Adrenal gland (tissue), 5 donors: Measurements from ENCODE around the gene ABCG1.

ENCODE experiments used
- CTCF ChIP-seq, 6 experiments: fragments of 450-650 bp in 4 of 6; fragments of 200-600 bp in 2 of 6; sonication (generic) in 1 of 6; IDR thresholded peaks; 1 replicate in 5 of 6; 2 replicates in 1 of 6; pipeline versions ENCODE4 v1.5.1 to v1.8.0; 2016 to 2021; ENCODE audit warnings: antibody characterized with exemption in 6 of 6, mild to moderate bottlenecking in 2 of 6, moderate library complexity in 1 of 6
- POLR2A ChIP-seq, 2 donors: fragments of 450-650 bp; IDR thresholded peaks; one replicate each; pipeline ENCODE4 v1.6.1; 2017; ENCODE audit warnings: antibody characterized with exemption in 2 of 2, mild to moderate bottlenecking in 2 of 2, moderate library complexity in 1 of 2
- donor health status: DM: no; HTN: no; CAD: no.

DNA sequence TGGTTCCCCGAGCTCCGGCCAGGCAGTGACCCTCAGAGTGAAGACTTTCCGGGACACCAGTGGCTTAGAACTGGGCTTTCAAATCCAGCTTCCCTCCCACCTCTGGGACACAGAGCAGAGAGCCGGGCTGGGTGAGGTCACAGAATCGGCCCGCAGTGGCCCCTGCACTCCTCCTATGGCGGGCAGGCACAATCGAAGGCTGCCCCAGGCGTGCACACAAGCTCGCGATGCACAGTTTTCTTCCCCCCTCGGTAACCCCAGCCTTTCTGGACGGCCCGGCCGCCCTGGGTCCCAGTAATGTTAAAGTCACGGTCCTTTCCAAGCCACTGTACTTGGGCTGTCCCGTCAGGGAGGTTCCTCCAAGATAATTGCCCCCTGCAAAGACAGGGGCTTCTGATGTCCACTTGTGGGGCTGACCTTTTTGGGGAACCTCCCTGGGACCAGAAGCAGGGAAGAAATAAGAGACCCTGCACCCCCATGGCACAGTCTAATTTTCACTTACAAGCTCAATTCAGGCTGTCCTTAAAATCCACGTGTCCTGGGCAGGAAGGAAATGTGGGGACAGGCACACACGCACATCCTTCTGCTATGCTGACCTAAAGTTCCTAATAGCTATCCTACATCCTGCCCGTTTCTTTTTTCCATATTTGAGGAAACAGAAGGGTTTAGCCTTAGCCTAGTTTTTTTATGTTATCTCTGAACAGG lies 82.6 kb downstream of the ABCG1 start:
- TF ChIP-seq CTCF (IDR thresholded peaks at IDR 0.05), result no peak
- TF ChIP-seq POLR2A (IDR thresholded peaks at IDR 0.05), result no peak
